OCI-LY3 (cell line): ENCODE results near the gene C12orf42.

Experiments used
- H2AFZ ChIP-seq: fragments of 200-600, 300-600 bp; shearing (Covaris generic); 2 replicates; pipeline ENCODE4 v1.6.0; 2014; ENCODE audit warnings: antibody characterized with exemption, low read depth, low read length
- H3K27ac ChIP-seq: fragments of 200-600, 300-600 bp; sonication (generic); 2 replicates; pipeline ENCODE4 v1.5.1; 2014; ENCODE audit warnings: mild to moderate bottlenecking, low read length, moderate library complexity, mixed read lengths
- H3K27me3 ChIP-seq: fragments of 200-600, 300-600 bp; sonication (generic); 2 replicates; pipeline ENCODE4 v1.6.1; 2014; ENCODE audit warnings: low read depth, low read length, mixed read lengths
- H3K36me3 ChIP-seq: fragments of 200-600, 300-600 bp; sonication (generic); replicated peaks from 2 replicates; pipeline ENCODE3; 2014; ENCODE audit warnings: low read depth, low read length, mixed read lengths
- H3K4me1 ChIP-seq: fragments of 300-600, 200-600 bp; sonication (generic); 2 replicates; pipeline ENCODE4 v1.6.1; 2014; ENCODE audit warnings: low read length, mixed read lengths
- H3K4me2 ChIP-seq: fragments of 200-600, 300-600 bp; sonication (generic); 2 replicates; pipeline ENCODE4 v1.6.1; 2014; ENCODE audit warnings: low read length, mixed read lengths
- H3K4me3 ChIP-seq: fragments of 300-600, 200-600 bp; sonication (generic); 2 replicates; pipeline ENCODE4 v1.5.1; 2014; ENCODE audit warnings: antibody characterized with exemption, mild to moderate bottlenecking, low read length, moderate library complexity
- H3K79me2 ChIP-seq: fragments of 300-600, 200-600 bp; shearing (Covaris generic); 2 replicates; pipeline ENCODE4 v1.6.1; 2014; ENCODE audit warnings: mild to moderate bottlenecking, low read length, mixed read lengths
- H3K9ac ChIP-seq: fragments of 300-600, 200-600 bp; shearing (Covaris generic); 2 replicates; pipeline ENCODE4 v1.6.0; 2014; ENCODE audit warnings: mild to moderate bottlenecking, low read length, moderate library complexity
- H3K9me3 ChIP-seq: fragments of 200-600, 300-600 bp; shearing (Covaris generic); 2 replicates; pipeline ENCODE4 v1.6.1; 2014; ENCODE audit warnings: low read length, mixed read lengths; ENCODE audit not compliant: insufficient read depth
- H4K20me1 ChIP-seq: fragments of 200-600, 300-600 bp; sonication (generic); 2 replicates; pipeline ENCODE4 v1.6.1; 2016; ENCODE audit warnings: low read length, mixed read lengths; ENCODE audit not compliant: insufficient read depth
- CTCF ChIP-seq: fragments of 200-600, 300-600 bp; sonication (generic); IDR thresholded peaks from 2 replicates; pipeline ENCODE4 v1.5.1; 2014; ENCODE audit warnings: antibody characterized with exemption, low read length, low read depth
- EZH2phosphoT487 ChIP-seq: fragments of 200-600 bp; shearing (Covaris generic); IDR thresholded peaks from 2 replicates; pipeline ENCODE4 v1.6.1; 2018; ENCODE audit warnings: antibody characterized with exemption, mixed run types, low read depth

Gene C12orf42

DNA sequence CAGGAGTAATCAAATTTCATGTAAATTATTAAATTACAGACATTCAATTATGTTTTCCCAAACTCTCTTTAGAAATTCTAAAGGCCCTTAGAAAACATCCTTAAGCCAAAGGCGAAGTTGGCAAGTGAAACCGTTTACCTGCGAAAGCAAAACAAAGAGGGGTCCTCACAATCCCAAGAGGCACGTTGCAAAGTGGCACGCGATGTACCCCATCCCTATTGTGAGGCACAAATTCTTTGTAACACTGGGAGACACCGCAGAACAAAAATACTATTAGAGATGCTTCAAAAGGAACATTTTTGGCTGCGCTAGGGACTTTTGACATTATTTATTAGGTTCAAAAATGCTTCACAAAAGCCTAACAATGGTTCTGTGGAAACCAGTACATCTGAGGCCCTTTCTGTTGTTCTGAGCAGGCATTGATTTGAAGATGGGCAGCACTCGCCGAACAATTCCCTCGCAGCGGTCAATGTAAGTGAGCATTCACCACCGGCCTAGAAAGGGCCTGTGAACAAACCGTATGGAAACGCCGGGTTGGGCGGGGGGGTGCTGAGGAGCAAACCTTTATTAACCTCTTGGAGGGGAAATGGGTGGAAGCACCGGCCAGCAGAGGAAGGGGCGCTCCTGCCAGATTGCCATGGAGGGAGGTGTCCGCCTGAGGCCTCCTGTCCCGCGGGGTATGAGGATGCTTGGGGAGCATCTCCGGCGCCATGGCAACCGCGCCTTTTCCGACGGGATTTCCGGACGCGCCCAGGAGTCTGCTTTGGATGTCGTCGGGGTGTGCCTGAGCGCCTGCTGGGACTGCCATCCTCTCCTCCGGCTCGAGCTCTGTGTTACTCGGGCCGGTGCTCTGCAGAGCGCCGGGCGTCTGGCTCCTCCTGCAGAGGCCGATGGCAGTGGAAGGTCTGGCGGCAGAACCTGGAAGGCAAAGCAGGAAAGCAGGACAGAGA lies 193.9 kb downstream of the C12orf42 start:
- Histone ChIP-seq H3K27ac (no peak overlapping the region), H3K79me2 (no peaks in the 10 kb centered on the region), H3K9ac (no peak overlapping the region), H2AFZ (no peak overlapping the region), H3K4me1 (peaks cover 8% of the 10 kb centered on the region), H3K4me2 (no peak overlapping the region), H3K36me3 (peaks cover 4% of the 10 kb centered on the region), H4K20me1 (no peaks in the 10 kb centered on the region), H3K9me3 (no peaks in the 10 kb centered on the region), H3K27me3 (no peaks in the 10 kb centered on the region), H3K4me3 (no peak overlapping the region)
- TF ChIP-seq CTCF (no peak), EZH2phosphoT487 (no peak)

- Histone ChIP-seq H3K27me3 (no peaks in the 10 kb centered on the region), H3K4me1 (peaks cover 16% of the 10 kb centered on the region), H3K9ac (no peak overlapping the region), H3K36me3 (peaks cover 15% of the 10 kb centered on the region), H4K20me1 (no peaks in the 10 kb centered on the region), H3K79me2 (no peaks in the 10 kb centered on the region), H2AFZ (no peak overlapping the region), H3K27ac (no peak overlapping the region), H3K4me2 (0 out of 2 replicates have a peak overlapping the region, but pooled peaks have one; percentile 12), H3K9me3 (peaks cover 5% of the 10 kb centered on the region; the same call in 1 of the 2 replicates), H3K4me3 (no peak overlapping the region)
- no peak for TF ChIP-seq CTCF
- TF ChIP-seq EZH2phosphoT487, result no peak
Observed at GRCh38 chr12:103288016-103288415, 207.8 kb downstream of the C12orf42 start.

DNA sequence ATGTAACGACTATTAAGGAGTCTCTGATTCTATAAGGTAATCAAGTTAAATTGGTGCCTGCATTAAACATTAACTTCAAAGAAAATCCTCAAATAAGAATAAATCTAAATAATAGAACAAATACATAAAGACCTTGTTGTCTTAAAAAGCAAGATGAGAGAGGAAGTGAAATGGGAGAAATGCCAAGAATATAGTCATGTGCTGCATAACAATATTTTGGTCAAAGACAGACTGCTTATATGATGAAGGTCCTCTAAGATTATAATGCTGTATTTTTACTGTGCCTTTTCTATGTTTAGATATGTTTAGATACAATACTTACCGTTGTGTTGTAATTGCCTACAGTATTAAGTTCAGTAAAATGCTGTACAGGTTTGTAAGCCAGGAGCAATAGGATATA lies 213.6 kb downstream of the C12orf42 start:
- H3K4me2 ChIP-seq, result peak overlapping the region; percentile 9; the same call in 1 of the 2 replicates
- H2AFZ ChIP-seq, result no peak overlapping the region
- H3K4me3 ChIP-seq, result no peak overlapping the region
- no peaks in the 10 kb centered on the region for H3K9me3 ChIP-seq
- H3K36me3 ChIP-seq, result no peaks in the 10 kb centered on the region
- H4K20me1 ChIP-seq, result no peaks in the 10 kb centered on the region
- no peak overlapping the region for H3K27ac ChIP-seq
- H3K79me2 ChIP-seq, result no peaks in the 10 kb centered on the region
- no peak overlapping the region for H3K9ac ChIP-seq
- H3K4me1 ChIP-seq, result peaks cover 37% of the 10 kb centered on the region
- no peak for TF ChIP-seq EZH2phosphoT487
- no peak for TF ChIP-seq CTCF
- H3K27me3 ChIP-seq, result no peaks in the 10 kb centered on the region

GRCh38 chr12:103279444-103279843 lies 216.3 kb downstream of the C12orf42 start:
- H3K79me2 ChIP-seq, result no peaks in the 10 kb centered on the region
- no peak overlapping the region for H3K9ac ChIP-seq
- H3K4me3 ChIP-seq, result peak overlapping the region; percentile 15; the same call in 1 of the 2 replicates
- peak overlapping the region; percentile 11 for H3K27ac ChIP-seq
- TF ChIP-seq EZH2phosphoT487 (no peak), CTCF (no peak)
- no peaks in the 10 kb centered on the region for H3K9me3 ChIP-seq
- H2AFZ ChIP-seq, result no peak overlapping the region
- no peaks in the 10 kb centered on the region for H4K20me1 ChIP-seq
- H3K4me2 ChIP-seq, result peak overlapping the region; percentile 52
- H3K36me3 ChIP-seq, result no peaks in the 10 kb centered on the region
- no peaks in the 10 kb centered on the region for H3K27me3 ChIP-seq
- peaks cover 37% of the 10 kb centered on the region for H3K4me1 ChIP-seq
